Stimulated activated CD4-positive, alpha-beta T cell treated with anti-CD3 and anti-CD28 coated beads, TNF-alpha, amount 100 ng/mL, for 1 hour (primary cell): Measurements from ENCODE around the gene SLC47A2.
"Not testable (repeated sequence)": the region's sequence is repeated elsewhere in the genome, so short reads cannot be mapped to it uniquely, and the experiment has no call there.

Experiments used
- DNase-seq, 3 donors: peaks; one replicate each; pipeline ENCODE4 v3.0.0-alpha.2; 2020; ENCODE audit warnings: low read depth in 3 of 3, low spot score in 1 of 3

SLC47A2 gene

DNA sequence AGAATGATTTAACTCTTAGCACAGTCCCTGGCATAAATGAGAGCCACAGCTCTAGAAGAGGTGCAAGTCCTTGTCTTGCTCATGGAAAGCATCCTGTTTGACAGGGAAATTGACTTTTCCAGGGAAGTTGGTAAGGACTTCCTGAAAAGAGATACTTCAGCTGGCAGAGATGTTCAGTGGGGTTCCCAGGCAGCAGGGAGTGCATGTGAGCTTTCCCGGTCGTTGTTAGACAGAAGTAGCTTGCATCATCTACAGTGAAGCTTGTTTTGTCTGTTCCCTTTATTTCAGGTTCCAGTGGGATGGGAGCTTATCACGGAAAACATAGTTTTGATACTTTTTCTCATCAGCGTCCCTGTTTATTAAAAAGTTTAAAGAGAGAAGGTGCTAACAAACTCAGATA is 45.0 kb downstream of the SLC47A2 start:
- no peak for DNase-seq

- no peak for DNase-seq
Observed at GRCh38 chr17:19670908-19671307, 45.5 kb downstream of the SLC47A2 start.

- not testable (repeated sequence) for DNase-seq
Observed at GRCh38 chr17:19669680-19670079, 46.7 kb downstream of the SLC47A2 start.

DNA sequence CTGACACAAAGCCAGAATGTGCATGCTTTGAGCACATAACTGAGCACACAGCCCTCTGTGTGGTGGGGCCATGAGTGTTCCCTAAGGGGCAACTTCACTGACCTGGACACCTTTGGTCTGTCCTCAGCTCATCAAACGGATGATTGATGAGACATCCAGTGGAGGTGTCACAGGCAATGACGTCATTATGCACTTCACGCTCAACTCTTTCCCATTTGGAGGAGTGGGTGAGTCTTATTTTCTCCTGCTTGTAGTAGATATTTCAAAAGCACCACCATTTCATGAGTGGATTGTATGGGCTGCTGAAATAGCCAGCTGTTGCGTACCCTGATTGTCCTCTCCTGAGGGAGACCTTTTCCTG is 51.6 kb downstream of the SLC47A2 start:
- DNase-seq: no peak

- no peak for DNase-seq
Observed at GRCh38 chr17:19664136-19664820, 52.1 kb downstream of the SLC47A2 start.

- DNase-seq: no peak
Observed at GRCh38 chr17:19663097-19663496, 53.3 kb downstream of the SLC47A2 start.

GRCh38 chr17:19661121-19661520 is 55.3 kb downstream of the SLC47A2 start:
- no peak for DNase-seq

DNA sequence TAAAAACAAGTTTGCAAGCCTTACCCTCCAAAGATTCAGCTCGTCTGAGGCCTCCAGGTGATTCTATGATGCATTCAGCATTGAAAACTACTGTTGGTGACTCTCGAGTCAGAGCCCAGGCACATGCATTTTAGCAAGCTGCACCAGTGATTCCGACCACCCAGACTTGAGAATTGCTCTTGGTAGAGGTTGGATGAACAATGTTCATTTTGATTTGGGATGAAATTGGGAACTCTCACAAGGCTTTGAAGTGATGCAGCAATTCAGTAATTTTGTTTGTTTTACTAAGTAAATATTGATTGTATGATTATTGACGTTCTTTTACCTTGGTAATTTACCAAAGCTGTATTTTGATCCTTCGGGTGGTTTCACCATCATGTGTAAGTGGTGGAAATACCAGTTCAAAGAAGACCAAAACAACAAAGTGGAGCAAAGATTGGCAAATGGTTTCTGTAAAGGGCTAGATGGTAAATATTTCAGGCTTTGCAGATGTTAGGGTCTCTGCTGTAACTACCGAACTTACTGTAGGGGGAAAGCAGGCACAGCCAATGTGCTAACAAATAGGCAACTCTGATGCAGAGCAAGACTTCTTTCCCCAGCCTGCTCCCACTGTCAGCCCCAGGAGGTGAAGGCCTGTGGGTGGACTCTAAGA is 56.0 kb downstream of the SLC47A2 start:
- DNase-seq: no peak

- DNase-seq: no peak
Observed at GRCh38 chr17:19659366-19660177, 56.8 kb downstream of the SLC47A2 start.

GRCh38 chr17:19656851-19657581 is 59.4 kb downstream of the SLC47A2 start:
- DNase-seq: no peak

- no peak for DNase-seq
Observed at GRCh38 chr17:19656336-19656735, 60.0 kb downstream of the SLC47A2 start.

DNA sequence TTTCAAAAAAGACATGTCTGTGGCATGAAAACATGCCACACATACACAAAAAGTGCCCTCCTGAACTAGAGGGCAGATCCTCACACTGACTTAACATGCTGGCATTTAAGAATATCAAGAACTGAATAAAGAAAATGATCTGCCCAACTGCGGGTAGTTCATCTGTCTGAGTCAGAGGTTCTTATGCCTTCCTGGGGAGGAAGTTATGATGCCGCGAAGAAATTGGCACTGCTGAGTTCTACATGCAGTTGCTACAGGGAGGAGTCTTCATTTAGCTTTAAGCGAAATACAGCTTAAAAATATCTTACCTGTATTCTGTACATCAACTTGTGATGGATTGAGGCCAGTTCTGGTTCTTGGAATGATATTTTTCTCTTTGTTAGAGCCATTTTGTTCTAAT is 61.5 kb downstream of the SLC47A2 start:
- no peak for DNase-seq

GRCh38 chr17:19654342-19654886 is 62.0 kb downstream of the SLC47A2 start:
- no peak for DNase-seq

DNA sequence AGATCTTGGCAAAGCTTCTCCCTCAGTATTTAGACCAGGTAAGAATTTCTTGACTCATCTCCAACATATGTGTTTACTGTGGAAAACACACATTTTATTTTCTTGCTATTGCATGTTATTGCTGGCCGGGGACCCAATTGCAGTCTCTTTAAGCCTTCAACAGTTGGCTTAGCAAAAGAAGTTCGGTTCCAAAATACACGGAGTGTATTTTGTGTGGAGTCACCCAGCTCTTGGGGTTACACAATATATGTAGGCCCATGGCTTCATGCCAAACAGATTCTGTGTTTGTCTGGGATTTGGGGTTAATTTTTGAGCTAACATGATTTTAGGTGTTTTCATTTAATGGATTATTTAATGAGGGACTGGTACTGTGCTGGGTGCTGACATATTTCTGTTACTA is 63.8 kb downstream of the SLC47A2 start:
- no peak for DNase-seq

GRCh38 chr17:19651451-19652238 is 64.7 kb downstream of the SLC47A2 start:
- DNase-seq: no peak

DNA sequence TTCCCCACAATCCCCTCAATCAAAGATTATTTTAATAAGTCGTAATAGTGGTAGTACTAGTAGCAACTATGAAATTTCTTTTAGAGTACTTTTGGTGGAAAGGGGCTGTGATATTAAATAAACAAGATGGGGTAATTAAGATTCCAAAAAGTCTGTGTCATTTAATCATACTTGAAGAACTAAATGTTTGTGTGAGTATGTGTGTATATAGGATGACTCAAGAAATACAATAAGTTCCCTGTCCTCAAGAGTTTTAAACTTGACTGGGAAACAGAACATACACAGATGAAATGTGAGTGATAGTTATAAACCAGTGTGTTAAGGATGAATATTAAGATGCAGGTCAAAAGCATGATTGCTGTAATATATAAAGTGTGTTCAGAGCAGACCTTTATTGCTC is 65.6 kb downstream of the SLC47A2 start:
- no peak for DNase-seq

GRCh38 chr17:19649274-19649541 is 67.2 kb downstream of the SLC47A2 start:
- DNase-seq: no peak

- DNase-seq: peak; percentile 75 to 91 (median 81)
Observed at GRCh38 chr17:19648475-19649273, 67.7 kb downstream of the SLC47A2 start, which contains the start of gene ALDH3A2. TSS of gene ALDH3A2 (plus strand) at chr17:19648751. CDS start at chr17:19648972, 221 bp downstream.

- DNase-seq: peak in 1 of 3 donors; percentile 1
Observed at GRCh38 chr17:19647697-19648474, 68.5 kb downstream of the SLC47A2 start.
